ENCODE measurements around the gene LELP1.
"Not testable (repeated sequence)": the region's sequence is repeated elsewhere in the genome, so short reads cannot be mapped to it uniquely, and the experiment has no call there.

LELP1 gene

GRCh38 chr1:153229076-153229829 lies 26.0 kb downstream of the LELP1 start:
- not testable (repeated sequence) for DNase-seq

- no peak for DNase-seq
These were observed 28.1 kb downstream of the LELP1 start for GRCh38 chr1:153231363-153231762.

GRCh38 chr1:153231785-153232184 lies 28.6 kb downstream of the LELP1 start:
- no peak for DNase-seq

GRCh38 chr1:153232553-153232952 lies 29.3 kb downstream of the LELP1 start:
- no peak for DNase-seq

- DNase-seq, result no peak
These were observed 30.2 kb downstream of the LELP1 start for GRCh38 chr1:153233448-153233847.

- DNase-seq, result no peak
These were observed 35.3 kb downstream of the LELP1 start for GRCh38 chr1:153238527-153238926.

GRCh38 chr1:153242160-153242559 lies 38.9 kb downstream of the LELP1 start:
- DNase-seq, result no peak

GRCh38 chr1:153245466-153245865 lies 42.2 kb downstream of the LELP1 start:
- no peak for DNase-seq

GRCh38 chr1:153246018-153246417 lies 42.8 kb downstream of the LELP1 start:
- DNase-seq, result no peak

GRCh38 chr1:153246825-153247224 lies 43.6 kb downstream of the LELP1 start:
- DNase-seq, result no peak

GRCh38 chr1:153248176-153248879 lies 45.1 kb downstream of the LELP1 start:
- DNase-seq, result no peak

GRCh38 chr1:153250166-153250565 lies 46.9 kb downstream of the LELP1 start:
- no peak for DNase-seq

GRCh38 chr1:153251087-153251486 lies 47.9 kb downstream of the LELP1 start:
- DNase-seq, result no peak

GRCh38 chr1:153251562-153251961 lies 48.3 kb downstream of the LELP1 start:
- DNase-seq, result no peak

GRCh38 chr1:153251988-153252387 lies 48.8 kb downstream of the LELP1 start:
- no peak for DNase-seq

GRCh38 chr1:153253076-153253475 lies 49.8 kb downstream of the LELP1 start:
- no peak for DNase-seq

GRCh38 chr1:153253693-153254092 lies 50.5 kb downstream of the LELP1 start:
- no peak for DNase-seq
